Fibroblast of lung (primary cell): ENCODE measurements around the gene SPPL3.
"Not testable (repeated sequence)": the region's sequence is repeated elsewhere in the genome, so short reads cannot be mapped to it uniquely, and the experiment has no call there.

ENCODE experiments used
- CTCF ChIP-seq, 2 donors: IDR thresholded peaks in 1 of 2; conservative IDR thresholded peaks in 1 of 2; 1 replicate in 1 of 2; 2 replicates in 1 of 2; pipeline ENCODE4 v1.5.1; 2011 to 2012; ENCODE audit warnings: low read length in 2 of 2, control low read depth in 1 of 2, inconsistent platforms in 1 of 2, low read depth in 1 of 2, mild to moderate bottlenecking in 1 of 2
- EZH2 ChIP-seq: IDR thresholded peaks from 2 replicates; pipeline ENCODE4 v1.5.1; 2012; ENCODE audit warnings: low read length, control low read depth, mild to moderate bottlenecking; ENCODE audit errors: missing control alignments

- TF ChIP-seq CTCF (conservative IDR thresholded peaks at IDR 0.05 in 1 of 2, IDR thresholded peaks at IDR 0.05 in 1 of 2; ENCODE audit: low read depth in 1 of 2, low read length in 2 of 2); EZH2: not testable (repeated sequence)
Observed at GRCh38 chr12:120901101-120901500, 3.1 kb downstream of the SPPL3 start.
